NCI-H82 (cell line): Measurements from ENCODE around the gene RPS6KA3.
"Not testable (repeated sequence)": the region's sequence is repeated elsewhere in the genome, so short reads cannot be mapped to it uniquely, and the experiment has no call there.

ENCODE experiments used
- DNase-seq: peaks from one replicate; lab custom pipeline; 2025; lab: John Stamatoyannopoulos, UW

RPS6KA3 gene

GRCh38 chrX:20143111-20143510 lies 123.6 kb downstream of the RPS6KA3 start:
- peak; percentile 8 for DNase-seq

- DNase-seq, result peak; percentile 99
These were observed 125.2 kb downstream of the RPS6KA3 start, which contains the start of gene EIF1AX for GRCh38 chrX:20141281-20142220. Gene EIF1AX, minus strand, starts transcription at chrX:20141838. Its CDS starts 198 bp downstream, at chrX:20141640.

DNA sequence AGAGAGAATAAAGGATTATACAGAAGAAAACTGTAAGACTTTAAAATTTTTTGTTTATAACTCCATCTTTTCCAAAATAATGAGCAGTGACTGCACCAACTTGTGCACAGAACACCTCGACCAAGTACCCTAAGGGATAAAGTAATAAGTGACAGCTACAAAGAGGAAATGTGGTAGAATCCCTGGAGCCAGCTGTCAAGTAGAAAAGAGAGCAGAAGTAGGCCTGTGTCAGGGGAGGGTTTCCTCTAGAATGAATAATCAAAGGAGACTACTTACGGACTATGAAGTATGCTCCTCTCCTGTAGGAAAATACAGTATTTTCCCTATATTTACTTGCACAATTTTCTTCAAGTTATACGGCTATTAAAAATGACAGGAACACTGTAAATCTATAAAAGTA lies 126.3 kb downstream of the RPS6KA3 start:
- DNase-seq, result peak; percentile 56

DNA sequence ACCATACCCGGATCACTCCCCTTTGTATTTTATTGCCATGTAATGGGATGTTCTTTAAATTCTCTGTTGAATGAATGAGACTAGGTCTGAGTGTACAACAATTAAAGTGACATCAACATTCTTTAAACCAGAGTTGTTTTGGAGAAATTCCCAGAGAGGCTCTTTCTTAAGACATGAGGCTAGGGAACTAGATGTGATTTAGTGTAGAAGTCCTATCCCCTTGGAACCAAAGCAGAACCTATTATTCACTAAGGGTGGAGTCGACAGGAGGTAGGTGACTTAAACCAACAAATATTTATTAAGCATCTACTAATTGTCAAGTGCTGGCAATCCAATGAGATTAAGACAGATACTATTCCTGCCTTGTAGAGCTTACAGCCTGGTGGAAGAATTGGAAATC lies 126.7 kb downstream of the RPS6KA3 start:
- peak; percentile 44 for DNase-seq

DNA sequence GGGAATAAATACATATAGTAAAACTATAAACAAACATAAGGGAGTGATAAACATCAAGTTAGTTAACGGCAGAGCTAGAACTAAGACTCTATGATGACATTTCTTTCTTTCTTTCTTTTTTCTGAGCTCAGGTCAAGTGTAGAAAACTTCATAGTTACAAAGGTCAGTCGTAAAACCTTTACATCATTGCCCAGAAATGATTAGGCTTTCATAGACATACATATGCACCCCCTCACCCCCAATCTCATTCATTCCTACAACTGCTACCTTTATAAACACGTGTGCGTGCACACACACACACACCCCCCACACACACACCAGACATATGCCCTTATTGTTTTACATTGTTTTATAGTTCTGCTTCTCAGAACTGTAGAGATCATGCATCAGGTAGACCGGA lies 130.8 kb downstream of the RPS6KA3 start:
- DNase-seq, result no peak

GRCh38 chrX:20132666-20133065 lies 134.0 kb downstream of the RPS6KA3 start:
- DNase-seq, result no peak

GRCh38 chrX:20130357-20130756 lies 136.4 kb downstream of the RPS6KA3 start:
- DNase-seq, result no peak

DNA sequence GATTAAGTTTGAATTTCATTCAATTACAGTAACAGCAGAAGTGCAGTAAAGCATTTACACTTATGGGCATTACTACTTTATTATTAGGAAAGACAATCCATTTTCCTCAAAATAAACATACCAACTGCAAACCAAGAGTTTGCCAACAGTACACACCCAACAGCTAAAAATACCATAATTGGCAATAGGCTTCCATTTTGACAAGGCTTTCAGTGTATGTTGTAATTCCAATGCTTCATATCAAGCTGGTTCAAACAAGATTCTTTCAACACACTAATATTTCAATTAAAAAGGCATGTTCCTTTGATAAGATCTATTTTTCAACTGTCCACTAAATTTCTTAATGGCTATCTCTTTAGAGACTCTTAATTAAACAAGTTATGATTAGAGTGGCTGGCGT lies 137.2 kb downstream of the RPS6KA3 start:
- DNase-seq, result no peak

DNA sequence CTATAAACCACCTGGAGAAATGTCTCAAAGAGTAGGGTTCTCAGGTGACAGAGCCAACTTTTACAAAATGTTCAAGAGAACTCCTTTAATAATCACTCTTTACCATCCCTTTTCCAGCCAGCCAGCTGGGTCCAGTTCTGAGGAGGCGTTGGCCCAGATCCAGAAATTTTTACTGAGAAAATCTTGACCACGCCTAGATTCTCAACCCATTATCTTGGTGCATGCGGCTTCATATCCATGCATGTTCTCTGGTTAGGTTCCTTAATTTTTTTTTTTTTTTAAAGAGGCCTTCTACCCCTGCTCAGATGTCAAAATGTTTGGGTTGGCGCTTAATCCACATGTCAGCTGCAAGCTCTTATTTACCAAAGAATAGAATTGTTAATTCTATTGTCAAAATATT lies 138.0 kb downstream of the RPS6KA3 start:
- DNase-seq, result no peak

- not testable (repeated sequence) for DNase-seq
These were observed 139.3 kb downstream of the RPS6KA3 start for GRCh38 chrX:20127440-20127839.

DNA sequence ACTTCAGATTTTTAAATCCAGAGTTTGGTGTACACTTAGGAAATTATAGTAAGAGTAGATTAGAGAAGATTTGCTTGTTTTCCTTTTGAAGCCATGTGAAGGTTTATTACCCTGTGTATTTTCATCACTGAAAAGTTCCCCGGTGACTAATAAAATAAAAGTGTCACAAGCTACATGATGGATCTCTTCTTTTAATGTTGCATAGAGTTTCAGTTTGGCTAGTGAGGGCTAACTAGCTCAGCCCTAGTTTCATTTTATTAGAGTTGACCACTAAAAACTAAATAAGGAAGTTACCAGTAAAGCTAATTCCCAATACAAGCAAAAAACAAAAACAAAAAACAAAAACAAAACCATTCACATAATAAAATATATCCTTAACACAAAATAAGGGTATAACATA lies 139.9 kb downstream of the RPS6KA3 start:
- not testable (repeated sequence) for DNase-seq

- no peak for DNase-seq
These were observed 141.7 kb downstream of the RPS6KA3 start for GRCh38 chrX:20124964-20125363.

DNA sequence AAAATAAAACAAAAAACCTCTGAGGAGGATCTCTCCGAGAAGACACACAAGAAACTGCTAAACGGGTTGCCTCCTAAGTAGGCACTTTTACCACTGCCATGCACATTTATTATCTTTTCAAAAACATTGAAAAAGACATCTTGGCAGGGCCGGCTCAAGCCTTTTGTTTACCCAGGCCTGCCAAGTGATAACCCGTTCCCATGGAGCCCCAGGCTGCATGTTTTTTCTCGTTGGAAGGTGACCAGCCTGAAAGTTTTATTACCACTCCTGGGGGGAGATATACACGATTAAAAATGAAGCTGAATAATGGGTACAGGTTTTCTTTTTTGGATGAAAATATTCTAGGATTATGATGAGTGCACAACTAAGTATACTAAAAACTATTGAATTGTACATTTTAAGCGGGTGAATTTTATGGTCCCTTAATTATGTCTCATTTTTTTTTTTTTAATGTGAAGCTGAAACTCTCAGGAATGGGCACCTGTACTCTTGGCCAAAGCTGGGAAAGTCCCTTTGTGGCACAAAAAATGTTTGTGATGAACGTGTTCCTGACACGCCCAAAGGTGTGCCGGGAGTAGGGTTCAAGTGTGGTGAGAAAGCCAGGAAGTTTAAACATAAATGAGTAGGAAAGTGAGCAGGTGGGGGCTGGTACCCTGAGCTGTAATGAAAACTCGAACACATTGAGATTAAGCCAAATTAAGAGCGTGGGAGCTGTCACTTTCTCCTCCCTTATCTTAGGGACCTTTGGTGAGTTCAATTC lies 148.5 kb downstream of the RPS6KA3 start:
- DNase-seq, result no peak

DNA sequence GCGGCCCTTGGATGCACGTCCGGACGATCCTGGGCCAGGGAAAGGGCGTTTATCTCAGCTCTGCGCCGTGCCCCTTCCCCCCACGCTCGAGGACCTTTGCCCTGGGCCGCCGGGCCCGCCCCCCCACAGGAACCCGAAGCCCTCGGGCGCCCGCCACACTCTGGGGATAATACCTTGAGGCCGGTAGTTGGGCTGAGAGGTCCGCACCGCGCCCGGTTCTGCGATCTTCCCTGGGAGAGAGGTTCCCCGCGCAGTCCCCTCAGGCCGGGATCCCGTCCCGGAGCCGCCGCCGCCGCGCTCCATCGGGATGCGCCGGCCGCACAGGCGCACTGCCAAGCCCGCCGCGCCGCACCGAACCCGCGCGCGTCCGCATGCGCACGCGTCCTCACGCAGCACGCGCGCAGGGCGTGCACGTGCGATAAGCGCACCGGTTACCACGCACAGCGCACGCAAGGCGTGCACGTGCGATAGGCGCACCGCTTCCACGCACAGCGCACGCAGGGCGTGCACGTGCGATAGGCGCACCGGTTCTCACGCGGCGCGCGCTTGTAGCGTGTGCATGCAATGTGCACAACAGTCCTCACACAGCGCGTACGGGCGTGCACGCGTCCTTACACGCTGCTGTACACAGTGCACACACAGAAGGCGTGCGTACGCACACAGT lies 150.0 kb downstream of the RPS6KA3 start, which contains the start of gene MAP7D2:
Gene MAP7D2 (minus strand): TSS at position 331 of the 664 bp plus-strand sequence. CDS start 28 bp downstream, at position 303.
- peak; percentile 4 for DNase-seq

GRCh38 chrX:20116087-20116576 lies 150.6 kb downstream of the RPS6KA3 start:
- DNase-seq, result peak; percentile 14

DNA sequence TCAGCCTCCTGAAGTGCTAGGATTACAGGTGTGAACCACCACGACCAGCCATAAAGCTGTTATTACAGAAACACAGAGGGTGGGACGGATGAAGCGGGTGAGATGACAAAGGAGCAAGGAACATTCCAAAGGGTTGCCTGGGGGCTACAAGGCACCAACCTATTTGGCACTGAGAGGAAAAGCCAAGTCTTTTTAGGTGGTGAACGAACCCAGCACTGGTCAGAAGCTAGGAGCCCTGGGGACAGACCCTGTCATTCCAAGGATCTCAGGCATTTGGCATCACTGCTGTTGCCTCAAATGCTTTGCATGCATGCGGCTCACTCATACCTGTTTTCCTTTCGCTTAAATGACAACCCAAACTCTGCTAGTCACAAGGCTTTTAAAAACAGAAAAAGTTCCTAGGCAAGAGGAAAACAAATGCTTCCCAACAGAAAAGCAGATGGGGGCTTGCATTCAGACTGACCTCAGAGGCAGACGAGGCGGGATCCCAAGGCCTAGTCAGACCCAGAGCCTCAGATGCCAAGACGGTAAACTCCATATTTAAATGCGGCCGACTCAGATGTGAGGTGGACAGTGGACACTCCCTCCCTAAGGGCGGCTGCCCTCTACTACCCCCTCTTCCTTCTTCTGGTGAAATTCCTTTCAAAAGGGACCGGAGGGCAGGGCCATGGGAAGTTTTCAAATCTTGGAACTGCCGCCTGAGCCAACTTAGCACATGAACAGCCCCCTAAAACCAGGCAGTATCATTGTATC lies 154.5 kb downstream of the RPS6KA3 start:
- DNase-seq, result no peak

- no peak for DNase-seq
These were observed 155.4 kb downstream of the RPS6KA3 start for GRCh38 chrX:20111271-20111670.

DNA sequence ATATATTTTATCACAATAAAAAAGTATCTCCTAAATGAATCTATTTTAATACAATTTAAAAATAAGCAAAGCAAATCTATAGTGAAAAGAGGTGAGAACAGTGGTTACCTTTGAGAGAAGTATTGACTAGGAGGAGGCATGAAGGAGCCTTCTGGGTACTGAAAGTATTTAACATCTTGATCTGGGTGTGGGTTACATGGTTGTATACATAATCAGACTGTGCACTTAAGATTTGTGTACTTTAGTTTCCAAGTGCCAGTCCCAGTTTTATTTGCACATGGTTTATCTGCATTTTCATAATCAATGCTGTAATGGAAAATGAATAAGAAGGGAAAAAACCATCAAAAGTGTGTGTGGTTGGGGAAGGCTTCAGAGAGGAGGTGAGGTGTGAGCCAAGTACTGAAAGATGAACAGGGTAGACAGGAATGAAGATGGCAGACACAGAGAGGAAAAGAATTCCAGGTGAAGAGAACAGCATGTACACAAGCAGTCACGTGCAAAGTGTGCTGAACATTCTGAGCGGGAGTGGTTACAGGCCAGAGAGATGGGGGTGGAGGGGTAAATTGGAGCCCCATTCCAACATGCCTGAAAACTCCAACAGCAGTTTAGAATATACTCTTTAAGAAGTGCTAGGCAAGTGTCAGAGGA lies 164.7 kb downstream of the RPS6KA3 start:
- no peak for DNase-seq
